HUES64 (cell line): Measurements from ENCODE around the gene UPK3BL1. TPM values are rescaled to one million over a fixed set of nuclear protein-coding genes. Genes with fewer than 3 reads are reported as not detected.
"Not testable (repeated sequence)": the region's sequence is repeated elsewhere in the genome, so short reads cannot be mapped to it uniquely, and the experiment has no call there.

Experiments used
- H3K27ac ChIP-seq: 2 replicates; pipeline ENCODE4 v1.7.0; 2013; ENCODE audit warnings: low read depth, low read length, inconsistent platforms
- H3K27me3 ChIP-seq: 2 replicates; pipeline ENCODE4 v1.6.1; 2013; ENCODE audit warnings: mild to moderate bottlenecking, low read length; ENCODE audit not compliant: insufficient read depth
- H3K36me3 ChIP-seq: 2 replicates; pipeline ENCODE4 v1.6.1; 2013; ENCODE audit warnings: mild to moderate bottlenecking, low read length; ENCODE audit not compliant: insufficient read depth
- H3K4me1 ChIP-seq: 2 replicates; pipeline ENCODE4 v1.6.1; 2013; ENCODE audit warnings: mild to moderate bottlenecking, low read length, moderate library complexity; ENCODE audit not compliant: insufficient read depth
- H3K4me3 ChIP-seq: 2 replicates; pipeline ENCODE4 v1.5.1; 2013; ENCODE audit warnings: mild to moderate bottlenecking, low read length, moderate library complexity
- H3K9ac ChIP-seq: 2 replicates; pipeline ENCODE4 v1.6.1; 2013; ENCODE audit warnings: mild to moderate bottlenecking, low read depth, low read length
- H3K9me3 ChIP-seq: 2 replicates; pipeline ENCODE4 v1.6.1; 2013; ENCODE audit warnings: low read depth, low read length; ENCODE audit not compliant: insufficient read depth
- WGBS: fragments of 150-250, 120-280 bp; methylation state at CpG from one replicate; pipeline ENCODE4 v1.1.7; 2013; ENCODE audit warnings: missing lambda C conversion rate; 5-methylcytosine and 5-hydroxymethylcytosine counted together
- polyA plus RNA-seq, 2 experiments: library from polyadenylated mRNA; stranded (reverse); fragments of 50-300 nt; gene quantifications; one replicate each; pipeline ENCODE4 v1.2.3, GENCODE V29; 2013

The UPK3BL1 gene
- polyA plus RNA-seq (2013, experiment 1 of 2) = 21.7 TPM
- 31.1 TPM for polyA plus RNA-seq (2013, experiment 2 of 2)

GRCh38 chr7:102642691-102643090 is at the start of gene UPK3BL1:
Gene UPK3BL1 (minus strand): TSS chr7:102642791. CDS start chr7:102642741, 50 bp downstream.
- no CpG with 5 or more reads among the region's 9 CpGs for WGBS
- H3K4me3 ChIP-seq, H3K36me3 ChIP-seq, H3K9ac ChIP-seq, H3K9me3 ChIP-seq, H3K27ac ChIP-seq, H3K27me3 ChIP-seq, H3K4me1 ChIP-seq: not testable (repeated sequence)

- not testable (repeated sequence) for H3K9ac ChIP-seq, H3K27ac ChIP-seq, H3K9me3 ChIP-seq, H3K4me1 ChIP-seq, H3K4me3 ChIP-seq, H3K27me3 ChIP-seq, H3K36me3 ChIP-seq
- no CpG with 5 or more reads among the region's 6 CpGs for WGBS
Measured at GRCh38 chr7:102690602-102691001, 48.0 kb upstream of the UPK3BL1 start.

- H3K36me3 ChIP-seq, H3K9me3 ChIP-seq, H3K27ac ChIP-seq, H3K27me3 ChIP-seq, H3K4me1 ChIP-seq, H3K9ac ChIP-seq: not testable (repeated sequence)
- whole genome bisulfite sequencing = no CpG with 5 or more reads among the region's 74 CpGs
- H3K4me3 ChIP-seq = 0 out of 2 replicates have a peak overlapping the region, but pooled peaks have one; percentile 13
Measured at GRCh38 chr7:102689436-102690282, 47.1 kb upstream of the UPK3BL1 start.

GRCh38 chr7:102688299-102689036 is 45.9 kb upstream of the UPK3BL1 start:
- not testable (repeated sequence) for H3K4me1 ChIP-seq
- WGBS = no CpG with 5 or more reads among the region's 37 CpGs

GRCh38 chr7:102682560-102682959 is 40.0 kb upstream of the UPK3BL1 start:
- not testable (repeated sequence) for H3K4me1 ChIP-seq, H3K36me3 ChIP-seq, H3K4me3 ChIP-seq, H3K9ac ChIP-seq, H3K27me3 ChIP-seq, H3K9me3 ChIP-seq, H3K27ac ChIP-seq
- no CpG with 5 or more reads among the region's 5 CpGs for WGBS

More at GRCh38 chr7:102688299-102689036, 45.9 kb upstream of the UPK3BL1 start:
- not testable (repeated sequence) for H3K9me3 ChIP-seq, H3K27me3 ChIP-seq, H3K36me3 ChIP-seq, H3K4me3 ChIP-seq, H3K9ac ChIP-seq, H3K27ac ChIP-seq

- not testable (repeated sequence) for H3K4me1 ChIP-seq, H3K9me3 ChIP-seq, H3K27ac ChIP-seq, H3K27me3 ChIP-seq, H3K36me3 ChIP-seq, H3K9ac ChIP-seq, H3K4me3 ChIP-seq
- WGBS = no CpG with 5 or more reads among the region's 5 CpGs
Measured at GRCh38 chr7:102680780-102681179, 38.2 kb upstream of the UPK3BL1 start.

- WGBS = 76% methylated on average over 1 of the region's 2 CpGs
- not testable (repeated sequence) for H3K27ac ChIP-seq, H3K9me3 ChIP-seq, H3K27me3 ChIP-seq, H3K9ac ChIP-seq, H3K36me3 ChIP-seq, H3K4me1 ChIP-seq, H3K4me3 ChIP-seq
Measured at GRCh38 chr7:102675545-102675944, 33.0 kb upstream of the UPK3BL1 start.

GRCh38 chr7:102673447-102674067 is 31.0 kb upstream of the UPK3BL1 start:
- not testable (repeated sequence) for H3K27ac ChIP-seq, H3K9ac ChIP-seq, H3K4me1 ChIP-seq, H3K27me3 ChIP-seq, H3K9me3 ChIP-seq, H3K36me3 ChIP-seq, H3K4me3 ChIP-seq
- no CpG with 5 or more reads among the region's 9 CpGs for WGBS

GRCh38 chr7:102671956-102672307 is 29.3 kb upstream of the UPK3BL1 start:
- WGBS = no CpG with 5 or more reads among the region's 9 CpGs
- H3K9me3 ChIP-seq, H3K27ac ChIP-seq, H3K4me3 ChIP-seq, H3K27me3 ChIP-seq, H3K4me1 ChIP-seq, H3K36me3 ChIP-seq, H3K9ac ChIP-seq: not testable (repeated sequence)

- not testable (repeated sequence) for H3K27me3 ChIP-seq, H3K27ac ChIP-seq, H3K36me3 ChIP-seq, H3K4me1 ChIP-seq, H3K9me3 ChIP-seq, H3K9ac ChIP-seq
- WGBS = 0% methylated on average over 20 of the region's 63 CpGs
- H3K4me3 ChIP-seq = peak within 1 kb of the TSS; percentile 46
Measured at GRCh38 chr7:102671166-102671955, 28.8 kb upstream of the UPK3BL1 start, which contains the start of gene POLR2J2. Gene POLR2J2 (minus strand): TSS chr7:102671663. CDS start chr7:102671601, 62 bp downstream.

GRCh38 chr7:102667523-102667922 is 24.9 kb upstream of the UPK3BL1 start:
- not testable (repeated sequence) for H3K4me1 ChIP-seq, H3K9ac ChIP-seq, H3K36me3 ChIP-seq, H3K27ac ChIP-seq, H3K9me3 ChIP-seq, H3K4me3 ChIP-seq, H3K27me3 ChIP-seq
- WGBS = no CpG with 5 or more reads among the region's 14 CpGs
